Type B pancreatic cell (in vitro differentiated cells): ENCODE measurements around the gene MAPKBP1. TPM values are rescaled to one million over a fixed set of nuclear protein-coding genes. Genes with fewer than 3 reads are reported as not detected.

Experiments used
- DNase-seq: peaks from one replicate; pipeline ENCODE4 v3.0.0; 2021; ENCODE audit warnings: mixed read lengths; ENCODE audit not compliant: unreplicated experiment; ENCODE audit errors: extremely low spot score
- H3K27ac Mint-ChIP-seq: 2 replicates; pipeline ENCODE4 v1.8.0; 2021; ENCODE audit warnings: mild to moderate bottlenecking, mixed read lengths
- H3K27me3 Mint-ChIP-seq: 2 replicates; pipeline ENCODE4 v1.8.0; 2021; ENCODE audit warnings: mixed read lengths
- H3K36me3 Mint-ChIP-seq: 2 replicates; pipeline ENCODE4 v1.8.0; 2021; ENCODE audit warnings: mixed read lengths
- H3K4me1 Mint-ChIP-seq: one replicate; pipeline ENCODE4 v1.8.0; 2021; ENCODE audit warnings: mixed read lengths; ENCODE audit not compliant: unreplicated experiment
- H3K4me3 Mint-ChIP-seq: 2 replicates; pipeline ENCODE4 v1.8.0; 2021; ENCODE audit warnings: mild to moderate bottlenecking, mixed read lengths
- H3K9me3 Mint-ChIP-seq: 2 replicates; pipeline ENCODE4 v1.8.0; 2021; ENCODE audit warnings: mixed read lengths
- CTCF ChIP-seq: fragments of 200-600 bp; sonication (generic); conservative IDR thresholded peaks from 2 replicates; pipeline ENCODE4 v1.5.0; 2021; ENCODE audit warnings: antibody characterized with exemption, mild to moderate bottlenecking
- total RNA-seq: library from RNA; stranded (reverse); gene quantifications from 2 replicates; pipeline ENCODE4 v1.2.1, GENCODE V29; 2021; ENCODE audit warnings: low replicate concordance

Gene MAPKBP1
- total RNA-seq, 1 donor from 2014 or later, result 34.8 TPM

GRCh38 chr15:41810651-41811431 is 36.6 kb downstream of the MAPKBP1 start:
- no peak overlapping the region for H3K27ac Mint-ChIP-seq
- no peaks in the 10 kb centered on the region for H3K27me3 Mint-ChIP-seq
- H3K4me3 Mint-ChIP-seq, result no peak overlapping the region
- peaks cover 13% of the 10 kb centered on the region for H3K4me1 Mint-ChIP-seq
- DNase-seq, result no peak
- TF ChIP-seq CTCF, result no peak
- H3K36me3 Mint-ChIP-seq, result peaks cover 8% of the 10 kb centered on the region
- no peaks in the 10 kb centered on the region for H3K9me3 Mint-ChIP-seq

GRCh38 chr15:41811432-41812195 is 37.3 kb downstream of the MAPKBP1 start:
- Mint-ChIP-seq H3K27me3 (no peaks in the 10 kb centered on the region), H3K36me3 (peaks cover 8% of the 10 kb centered on the region), H3K27ac (no peak overlapping the region), H3K9me3 (no peaks in the 10 kb centered on the region), H3K4me3 (no peak overlapping the region), H3K4me1 (peaks cover 10% of the 10 kb centered on the region)
- DNase-seq, result no peak
- TF ChIP-seq CTCF, result peak; percentile 89

- H3K27ac Mint-ChIP-seq, result no peak overlapping the region
- H3K4me1 Mint-ChIP-seq, result peaks cover 5% of the 10 kb centered on the region
- no peak for DNase-seq
- no peaks in the 10 kb centered on the region for H3K9me3 Mint-ChIP-seq
- H3K4me3 Mint-ChIP-seq, result no peak overlapping the region
- H3K27me3 Mint-ChIP-seq, result no peaks in the 10 kb centered on the region
- no peak for TF ChIP-seq CTCF
- peaks cover 4% of the 10 kb centered on the region for H3K36me3 Mint-ChIP-seq
Observed at GRCh38 chr15:41812820-41813375, 38.6 kb downstream of the MAPKBP1 start.

GRCh38 chr15:41813426-41813825 is 39.1 kb downstream of the MAPKBP1 start:
- H3K4me1 Mint-ChIP-seq, result peaks cover 5% of the 10 kb centered on the region
- DNase-seq, result no peak
- no peaks in the 10 kb centered on the region for H3K9me3 Mint-ChIP-seq
- TF ChIP-seq CTCF, result no peak
- H3K4me3 Mint-ChIP-seq, result no peak overlapping the region
- H3K36me3 Mint-ChIP-seq, result peaks cover 4% of the 10 kb centered on the region
- no peak overlapping the region for H3K27ac Mint-ChIP-seq
- H3K27me3 Mint-ChIP-seq, result no peaks in the 10 kb centered on the region

- no peaks in the 10 kb centered on the region for H3K9me3 Mint-ChIP-seq
- no peak for TF ChIP-seq CTCF
- H3K27ac Mint-ChIP-seq, result no peak overlapping the region
- peaks cover 5% of the 10 kb centered on the region for H3K4me1 Mint-ChIP-seq
- no peak overlapping the region for H3K4me3 Mint-ChIP-seq
- no peaks in the 10 kb centered on the region for H3K27me3 Mint-ChIP-seq
- peaks cover 4% of the 10 kb centered on the region for H3K36me3 Mint-ChIP-seq
- no peak for DNase-seq
Observed at GRCh38 chr15:41814534-41814933, 40.2 kb downstream of the MAPKBP1 start.
